Measurements from ENCODE around the gene CFAP99.

CFAP99 gene

DNA sequence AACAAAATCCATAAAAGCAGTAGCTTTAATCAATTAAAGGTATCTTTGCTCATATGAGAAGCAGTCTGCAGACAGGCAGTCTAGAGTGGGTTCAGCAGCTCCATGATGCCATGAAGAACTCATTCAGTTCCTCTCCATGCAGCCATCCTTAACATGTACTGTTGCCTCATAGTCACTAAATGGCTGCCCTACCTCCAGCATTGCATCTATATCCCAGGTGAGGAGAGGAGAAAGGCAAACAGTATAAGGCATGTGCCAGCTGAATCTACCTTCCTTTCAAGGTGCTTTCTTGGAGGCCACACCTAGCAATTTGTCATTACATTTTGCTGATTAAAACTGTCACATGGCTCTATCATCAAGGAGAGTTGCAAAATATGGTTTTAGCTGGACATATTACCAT is 13.2 kb downstream of the CFAP99 start:
- no peak for DNase-seq

DNA sequence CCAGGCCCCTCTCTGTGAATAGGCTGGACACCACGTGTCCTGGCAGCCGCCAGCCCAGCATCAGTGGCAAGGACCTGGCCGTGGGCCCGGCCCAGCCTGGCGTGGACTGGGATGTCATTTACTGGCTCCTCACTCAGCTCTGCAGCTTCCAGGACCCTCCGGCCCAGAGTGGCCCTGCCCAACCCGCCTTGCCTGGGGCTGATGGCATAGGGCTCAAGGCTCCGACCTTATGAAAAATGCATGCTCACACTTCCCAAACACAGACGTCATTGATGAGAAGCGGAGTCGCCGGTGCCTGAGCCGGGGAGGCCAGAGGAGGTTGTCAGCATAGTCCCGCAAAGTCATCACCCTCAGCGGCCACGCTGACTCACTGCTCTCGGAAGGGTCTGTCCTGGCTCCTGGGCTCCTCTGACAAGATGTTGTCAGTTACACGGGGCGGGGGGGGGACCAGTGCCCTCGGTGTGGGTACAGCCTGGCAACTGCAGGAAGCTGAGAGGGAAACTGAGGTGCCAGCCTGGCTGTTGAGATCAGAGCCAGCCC is 14.3 kb downstream of the CFAP99 start:
- no peak for DNase-seq

DNA sequence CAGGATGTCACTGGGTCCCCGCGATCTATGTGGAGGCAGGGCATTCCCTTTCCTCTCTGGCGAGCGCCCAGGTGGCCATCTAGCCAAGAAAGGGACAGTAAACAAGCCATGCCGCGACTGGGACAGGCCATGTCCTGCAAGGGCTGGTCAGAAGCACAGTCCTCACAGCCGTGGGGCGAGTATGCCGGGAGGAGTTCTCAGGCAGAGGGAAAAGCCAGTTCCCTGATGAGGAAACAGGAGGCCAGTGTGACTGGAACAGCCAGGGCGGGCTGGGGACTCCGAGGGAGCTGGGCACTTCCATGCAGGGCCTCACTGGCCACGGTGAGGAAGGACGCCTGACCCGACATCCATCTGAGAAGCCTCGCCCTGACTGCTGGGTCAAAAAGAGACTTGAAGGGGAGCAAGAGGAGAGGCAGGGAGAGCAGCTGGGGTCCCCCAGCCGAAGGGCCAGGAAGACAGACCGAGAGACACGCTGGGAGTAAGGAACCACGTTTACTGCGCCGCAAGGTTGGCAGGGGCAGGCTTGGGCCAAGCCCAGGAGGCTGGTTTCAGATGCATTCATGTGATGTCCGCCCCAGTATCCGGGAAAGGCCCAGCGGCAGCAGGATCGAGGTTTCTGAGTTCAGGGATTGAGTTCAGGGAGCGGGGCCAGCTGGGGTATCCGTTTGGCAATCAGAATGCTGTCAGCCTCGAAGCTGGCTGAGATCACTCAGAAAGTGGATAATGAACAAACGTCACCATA is 15.0 kb downstream of the CFAP99 start:
- DNase-seq = no peak

DNA sequence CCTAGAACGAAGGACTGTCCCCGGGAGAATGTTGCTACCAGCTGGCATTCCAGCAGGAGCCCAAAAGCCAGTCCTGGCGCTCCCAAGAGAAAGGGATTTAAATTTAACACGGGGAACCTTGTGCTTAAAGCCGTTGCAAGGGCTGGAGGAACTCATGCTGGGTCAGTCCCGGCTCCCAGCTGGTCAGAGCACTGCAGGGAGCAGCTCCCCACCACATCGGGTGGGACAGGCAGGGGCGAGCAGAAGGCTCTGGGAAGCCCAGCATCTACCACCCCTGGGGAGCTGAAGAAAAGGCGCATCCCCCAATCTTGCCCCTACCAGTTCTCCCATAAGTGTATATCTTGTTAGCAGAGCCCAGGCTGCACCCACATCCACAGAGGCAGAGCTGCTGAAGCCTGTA is 15.7 kb downstream of the CFAP99 start:
- DNase-seq = no peak

GRCh38 chr4:2436301-2436700 is 17.5 kb downstream of the CFAP99 start:
- DNase-seq = no peak

DNA sequence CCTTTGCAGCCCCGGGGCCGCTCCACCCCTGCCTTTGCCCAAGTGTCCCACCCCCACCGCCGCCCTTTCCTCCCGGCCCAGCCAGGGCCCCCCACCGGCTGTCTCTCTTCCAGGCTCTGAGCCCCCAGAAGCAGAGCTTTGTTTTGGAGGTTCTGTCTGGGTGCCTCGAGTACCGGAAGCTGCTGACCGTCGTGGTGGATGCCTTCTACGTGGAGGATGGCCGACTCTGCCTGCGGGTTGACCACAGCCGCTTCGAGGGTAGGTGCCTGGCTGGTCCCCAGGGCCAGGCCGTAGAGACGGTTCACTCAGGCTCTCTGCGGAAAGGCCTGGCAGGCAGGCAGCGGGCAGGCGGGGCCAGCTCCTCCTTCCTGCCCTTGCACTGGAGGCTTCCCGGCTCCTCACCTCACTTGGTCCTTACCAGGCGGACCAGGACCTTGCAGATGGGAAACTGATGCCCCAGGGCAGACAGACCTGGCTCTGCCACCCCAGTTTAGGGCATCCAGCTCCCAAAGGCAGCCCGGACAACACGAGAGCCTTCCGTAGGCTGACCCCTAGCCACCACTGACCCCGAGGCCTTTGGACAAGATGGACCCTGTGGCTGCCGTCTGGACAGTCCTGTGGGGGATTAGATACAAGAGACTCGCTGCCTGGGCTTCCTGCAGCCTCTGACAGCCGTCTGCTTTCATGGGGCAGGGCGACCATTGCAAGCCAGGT is 18.2 kb downstream of the CFAP99 start:
- no peak for DNase-seq

GRCh38 chr4:2437475-2438215 is 18.9 kb downstream of the CFAP99 start:
- DNase-seq = no peak

GRCh38 chr4:2438822-2439718 is 20.3 kb downstream of the CFAP99 start:
- DNase-seq = no peak

DNA sequence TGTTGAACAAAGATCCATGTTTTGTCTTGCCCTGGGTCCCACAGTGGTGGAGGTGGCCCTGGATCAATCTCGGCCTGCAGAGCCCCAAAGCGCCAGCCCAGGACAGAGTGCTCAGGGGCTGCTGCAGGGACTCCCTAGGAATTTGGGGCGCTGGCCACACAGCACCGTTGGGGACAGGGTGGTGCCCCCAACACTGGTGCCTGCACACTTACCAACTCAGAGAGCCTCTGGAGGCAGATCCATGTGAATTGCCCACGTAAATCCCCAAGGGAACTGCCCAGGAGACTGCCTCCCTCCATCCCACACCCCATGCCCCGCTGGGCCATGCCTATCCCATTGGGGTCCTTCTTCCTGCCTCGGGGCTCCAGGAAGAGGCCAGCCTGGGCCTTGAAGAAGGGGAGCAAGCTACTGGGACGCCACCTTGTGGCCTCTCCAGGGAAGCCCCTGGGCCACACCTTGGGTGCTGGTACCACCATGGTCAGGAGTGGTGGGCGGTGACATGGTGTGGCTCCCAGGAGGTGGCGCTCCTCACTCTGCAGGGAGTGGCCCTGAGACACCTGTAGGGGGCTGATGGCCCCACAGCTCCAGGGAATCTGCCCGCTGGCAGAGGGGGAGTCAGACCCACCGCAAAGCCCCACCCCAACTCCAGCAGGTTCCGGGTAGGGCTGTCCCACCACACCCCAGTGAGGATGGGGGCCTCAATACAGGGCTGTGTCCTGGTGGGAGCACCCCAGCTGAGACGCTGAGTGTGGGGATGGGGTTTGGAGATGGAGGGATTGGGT is 22.8 kb downstream of the CFAP99 start:
- DNase-seq = peak; percentile 17

- no peak for DNase-seq
Measured at GRCh38 chr4:2442175-2442993, 23.6 kb downstream of the CFAP99 start.

- no peak for DNase-seq
Measured at GRCh38 chr4:2443061-2443730, 24.4 kb downstream of the CFAP99 start.

DNA sequence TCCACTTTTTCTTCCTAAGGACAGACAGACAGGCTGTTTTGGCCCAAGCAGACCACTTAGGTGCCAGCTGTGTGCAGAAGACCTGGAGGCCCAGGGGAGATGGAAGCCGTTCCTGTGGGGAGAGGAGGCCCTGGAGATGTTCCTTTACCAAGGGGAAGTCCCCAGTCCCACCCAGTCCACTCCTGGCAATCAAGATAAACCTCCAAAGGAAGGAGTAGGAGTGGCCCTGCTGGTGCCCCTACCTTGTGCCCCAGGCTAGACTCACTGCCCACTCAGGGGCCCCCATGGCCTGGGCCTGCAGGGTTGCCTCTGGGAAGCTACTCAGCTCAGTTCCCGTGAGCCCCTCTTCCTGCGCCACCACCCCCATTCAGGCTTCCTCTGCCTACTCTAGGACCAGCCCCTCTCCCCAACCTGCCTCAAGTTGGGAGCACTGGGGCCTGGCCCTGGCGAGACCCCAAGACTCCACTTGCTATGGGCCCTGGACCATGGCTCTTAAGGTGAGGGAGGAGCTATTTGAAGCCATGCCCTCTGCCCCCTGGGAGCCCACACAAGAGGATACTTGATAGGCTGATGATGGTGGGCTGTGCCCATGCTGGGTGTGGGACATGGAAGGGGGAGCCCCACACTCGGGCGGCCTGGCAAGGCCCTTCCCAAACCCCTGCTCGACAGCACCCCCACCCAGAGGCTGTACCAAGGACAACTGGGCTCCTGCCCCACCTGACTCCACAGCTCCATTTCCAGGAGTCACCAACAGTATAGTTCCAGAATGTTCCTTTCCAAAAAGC is 25.4 kb downstream of the CFAP99 start:
- no peak for DNase-seq

DNA sequence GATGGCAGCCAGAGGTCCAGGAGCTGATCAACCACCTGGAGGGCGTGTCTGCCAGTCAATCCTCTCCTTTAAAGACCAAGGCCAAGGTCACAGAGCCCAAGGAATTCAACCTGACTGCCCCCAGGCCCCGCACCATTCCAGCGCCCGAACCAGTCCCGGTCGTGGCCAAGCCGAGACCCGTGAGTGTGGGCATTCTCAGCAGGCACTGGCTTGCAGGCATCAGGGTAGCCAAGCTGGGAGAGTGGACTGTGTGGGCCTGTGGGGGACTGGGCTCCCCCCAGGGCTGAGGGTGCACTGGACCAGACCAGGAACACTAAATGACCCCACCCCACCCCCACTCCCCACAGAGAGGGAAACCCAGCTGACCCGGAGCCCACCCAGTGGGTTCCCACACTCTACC is 26.4 kb downstream of the CFAP99 start:
- DNase-seq = no peak

- no peak for DNase-seq
Measured at GRCh38 chr4:2445571-2445970, 26.8 kb downstream of the CFAP99 start.

DNA sequence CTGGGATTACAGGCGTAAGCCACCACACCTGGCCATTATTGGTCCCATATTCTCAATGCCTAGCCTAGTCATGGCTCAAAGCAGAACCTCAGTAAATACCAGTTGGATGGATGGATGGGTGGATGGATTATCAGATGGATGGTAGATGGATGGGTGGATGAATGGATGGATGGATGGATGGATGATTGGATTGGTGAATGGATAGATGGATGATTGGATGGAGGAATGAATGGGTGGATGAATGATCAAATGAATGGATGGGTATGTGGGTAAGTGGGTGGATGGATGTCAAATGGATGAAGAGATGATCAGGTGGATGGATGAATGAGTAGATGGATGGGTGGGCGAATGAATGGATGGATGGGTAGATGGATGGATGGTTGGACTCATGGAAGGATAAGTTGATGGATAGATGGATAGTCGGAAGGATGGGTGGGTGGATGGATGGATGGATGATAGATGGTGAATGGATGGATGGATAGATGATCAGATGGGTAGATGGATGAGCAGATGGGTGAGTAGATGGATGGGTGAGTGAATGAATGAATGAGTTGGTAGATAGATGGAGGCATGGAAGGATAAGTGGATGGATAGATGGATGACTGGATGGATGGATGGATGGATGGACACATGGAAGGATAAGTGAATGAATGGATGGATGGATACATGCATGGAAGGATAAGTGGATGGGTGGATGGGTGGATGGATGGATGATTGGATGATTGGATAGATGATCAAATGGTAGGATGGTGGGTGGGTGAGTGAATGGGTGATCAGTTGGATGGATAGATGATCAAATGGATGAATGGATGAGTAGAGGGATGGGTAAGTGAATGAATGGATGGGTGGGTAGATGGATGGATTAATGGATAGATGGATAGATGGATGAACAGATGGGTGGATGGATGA is 28.2 kb downstream of the CFAP99 start:
- no peak for DNase-seq

DNA sequence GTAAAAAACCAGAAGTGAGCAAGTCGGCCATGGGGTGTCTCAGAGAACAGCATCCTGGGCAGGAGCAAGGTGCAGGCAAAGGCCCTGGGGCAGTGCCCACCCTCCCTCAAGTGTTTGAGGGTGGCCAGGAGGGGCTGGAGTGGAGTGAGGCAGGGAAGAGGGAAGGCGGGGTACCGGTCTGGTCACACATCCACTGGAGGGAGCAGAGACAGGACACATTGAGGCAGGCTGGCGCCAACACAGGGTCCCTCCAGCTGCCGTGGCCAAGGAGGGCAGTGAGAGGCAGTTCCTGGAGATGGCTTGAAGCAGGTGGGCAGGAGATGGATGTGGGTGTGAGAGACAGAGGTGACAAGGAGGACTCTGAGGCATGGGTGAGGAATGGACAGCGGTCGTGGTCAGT is 29.8 kb downstream of the CFAP99 start:
- no peak for DNase-seq

DNA sequence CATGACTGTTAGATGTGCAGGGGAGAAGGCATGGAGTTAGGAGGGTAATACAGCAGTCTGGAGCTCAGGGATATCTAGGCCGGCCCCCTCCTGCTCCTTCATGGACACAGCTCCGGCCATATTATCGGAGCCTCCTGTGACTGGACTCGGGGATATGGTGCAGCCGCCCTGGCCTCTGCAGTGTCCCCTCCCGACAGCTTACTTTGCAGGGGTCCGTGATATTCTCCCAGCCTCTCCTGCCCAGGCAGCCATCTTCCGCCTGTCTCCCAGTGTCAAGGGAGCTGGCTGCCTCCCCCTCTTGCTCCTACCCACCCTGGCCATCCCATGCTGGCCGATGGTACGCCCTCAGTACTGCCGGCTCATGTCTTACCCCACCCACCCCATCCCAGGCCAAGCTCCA is 30.3 kb downstream of the CFAP99 start:
- no peak for DNase-seq

Data from NCI-H524 treated with DMSO at 0.1 percent for 48 hours (cell line).